Adrenal gland (tissue), 5 donors: ENCODE results near the gene CWC27.

ENCODE experiments used
- POLR2A ChIP-seq, 2 donors: fragments of 450-650 bp; IDR thresholded peaks; one replicate each; pipeline ENCODE4 v1.6.1; 2017; ENCODE audit warnings: antibody characterized with exemption in 2 of 2, mild to moderate bottlenecking in 2 of 2, moderate library complexity in 1 of 2
- TF ChIP-seq, protein P1 (sequence below), 6 experiments: fragments of 450-650 bp in 4 of 6; fragments of 200-600 bp in 2 of 6; sonication (generic) in 1 of 6; IDR thresholded peaks; 1 replicate in 5 of 6; 2 replicates in 1 of 6; pipeline versions ENCODE4 v1.5.1 to v1.8.0; 2016 to 2021; ENCODE audit warnings: antibody characterized with exemption in 6 of 6, mild to moderate bottlenecking in 2 of 6, moderate library complexity in 1 of 6
- donor health status: DM: no; HTN: no; CAD: no.

- no peak for TF ChIP-seq POLR2A (IDR thresholded peaks at IDR 0.05)
- TF ChIP-seq, protein P1, sequence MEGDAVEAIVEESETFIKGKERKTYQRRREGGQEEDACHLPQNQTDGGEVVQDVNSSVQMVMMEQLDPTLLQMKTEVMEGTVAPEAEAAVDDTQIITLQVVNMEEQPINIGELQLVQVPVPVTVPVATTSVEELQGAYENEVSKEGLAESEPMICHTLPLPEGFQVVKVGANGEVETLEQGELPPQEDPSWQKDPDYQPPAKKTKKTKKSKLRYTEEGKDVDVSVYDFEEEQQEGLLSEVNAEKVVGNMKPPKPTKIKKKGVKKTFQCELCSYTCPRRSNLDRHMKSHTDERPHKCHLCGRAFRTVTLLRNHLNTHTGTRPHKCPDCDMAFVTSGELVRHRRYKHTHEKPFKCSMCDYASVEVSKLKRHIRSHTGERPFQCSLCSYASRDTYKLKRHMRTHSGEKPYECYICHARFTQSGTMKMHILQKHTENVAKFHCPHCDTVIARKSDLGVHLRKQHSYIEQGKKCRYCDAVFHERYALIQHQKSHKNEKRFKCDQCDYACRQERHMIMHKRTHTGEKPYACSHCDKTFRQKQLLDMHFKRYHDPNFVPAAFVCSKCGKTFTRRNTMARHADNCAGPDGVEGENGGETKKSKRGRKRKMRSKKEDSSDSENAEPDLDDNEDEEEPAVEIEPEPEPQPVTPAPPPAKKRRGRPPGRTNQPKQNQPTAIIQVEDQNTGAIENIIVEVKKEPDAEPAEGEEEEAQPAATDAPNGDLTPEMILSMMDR (IDR thresholded peaks at IDR 0.05) = no peak
These were observed 176.1 kb downstream of the CWC27 start for GRCh38 chr5:64944868-64945267.
